Measurements from ENCODE around the gene CCNI. TPM values are rescaled to one million over a fixed set of nuclear protein-coding genes. Genes with fewer than 3 reads are reported as not detected.

The CCNI gene
- total RNA-seq, 1 experiment from 2014 or later = 105 TPM

DNA sequence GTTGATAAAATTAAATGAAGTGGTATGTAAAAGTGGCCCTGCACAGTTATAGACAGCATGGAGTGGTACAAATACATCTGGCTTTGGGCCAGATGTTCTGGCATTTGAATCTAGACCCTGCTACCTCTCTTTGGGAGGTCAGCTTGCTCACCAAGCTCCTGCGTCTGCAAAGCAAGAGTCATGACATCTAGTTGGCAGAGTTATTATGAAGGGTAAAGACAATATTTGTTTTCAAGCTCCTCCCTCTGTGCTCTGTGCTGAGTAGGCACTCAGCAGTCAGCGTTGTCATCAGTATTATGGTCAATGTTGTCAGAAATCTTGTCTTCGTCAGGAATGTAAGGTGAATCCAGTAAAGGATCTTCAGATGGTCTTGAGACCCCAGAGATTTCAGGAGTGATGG, 55.8 kb downstream of the CCNI start:
- H2AFZ ChIP-seq (ENCODE audit: low read length) = no peak overlapping the region
- H3K4me3 ChIP-seq (ENCODE audit: low read length) = no peak overlapping the region
- no peaks in the 10 kb centered on the region for H3K27me3 ChIP-seq (ENCODE audit: low read length)
- no peak overlapping the region for H3K4me2 ChIP-seq (ENCODE audit: low read depth, low read length, poor library complexity, severe bottlenecking)
- H4K20me1 ChIP-seq (ENCODE audit: insufficient read depth, low read depth, low read length) = no peaks in the 10 kb centered on the region
- H3K79me2 ChIP-seq (ENCODE audit: low read length) = no peaks in the 10 kb centered on the region
- no peak overlapping the region for H3K27ac ChIP-seq (ENCODE audit: low read length)
- H3K9me3 ChIP-seq (ENCODE audit: low read length) = no peaks in the 10 kb centered on the region
- H3K36me3 ChIP-seq (ENCODE audit: insufficient read depth, low read length) = no peaks in the 10 kb centered on the region; the same call in 1 of the 2 replicates
- no peaks in the 10 kb centered on the region for H3K4me1 ChIP-seq (ENCODE audit: low read length)
- H3K9ac ChIP-seq (ENCODE audit: low read length) = no peak overlapping the region
- H3K9me2 ChIP-seq (replicated peaks; ENCODE audit: insufficient read depth, low read length) = no peaks in the 10 kb centered on the region
- DNase-seq = no peak

DNA sequence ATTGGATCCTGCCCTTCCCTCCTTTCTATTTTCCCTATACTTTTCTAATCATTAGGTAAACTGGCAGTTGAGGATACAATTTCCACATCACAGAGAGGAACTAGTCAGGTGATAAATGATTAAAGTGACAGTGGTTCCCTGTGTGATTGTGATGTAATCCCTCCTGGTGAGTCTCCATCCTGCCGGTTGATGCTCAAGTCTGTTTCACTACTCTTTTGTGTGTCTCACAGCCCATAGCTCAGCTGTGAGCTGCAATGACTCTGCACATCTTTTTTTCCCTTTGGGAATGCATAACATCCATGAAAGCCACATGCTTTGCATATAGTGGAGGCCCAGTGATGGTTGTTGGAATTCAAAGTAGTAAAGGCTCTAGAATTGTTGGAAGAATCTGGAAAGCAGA, 60.4 kb downstream of the CCNI start:
- Histone ChIP-seq H3K4me2 (ENCODE audit: low read depth, low read length, poor library complexity, severe bottlenecking) (no peak overlapping the region), H3K9me2 (replicated peaks; ENCODE audit: insufficient read depth, low read length) (no peaks in the 10 kb centered on the region), H3K4me3 (ENCODE audit: low read length) (no peak overlapping the region)

DNA sequence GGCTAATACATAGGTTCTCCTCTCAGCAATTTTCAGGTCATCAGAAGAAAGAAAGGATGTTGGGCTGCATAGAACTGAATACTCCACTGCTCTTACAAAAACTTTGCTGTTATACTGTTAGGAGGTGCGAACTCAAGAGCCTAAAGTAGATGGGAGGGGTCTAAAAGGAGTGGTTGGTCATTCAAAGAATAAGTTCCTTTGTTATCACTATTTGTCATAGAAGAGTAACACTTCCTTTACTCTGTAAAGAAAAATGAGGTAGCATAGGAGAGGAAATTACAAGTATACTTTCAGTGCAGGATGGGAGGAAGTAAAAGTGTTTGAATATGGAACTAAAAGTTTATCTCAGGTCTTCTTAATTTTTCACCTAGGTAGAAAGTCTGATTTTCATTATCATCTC, 61.5 kb downstream of the CCNI start:
- Histone ChIP-seq H3K36me3 (ENCODE audit: insufficient read depth, low read length) (no peaks in the 10 kb centered on the region), H3K9ac (ENCODE audit: low read length) (no peak overlapping the region)

More for the DNA sequence above, 60.4 kb downstream of the CCNI start:
- Histone ChIP-seq H3K27ac (ENCODE audit: low read length) (no peak overlapping the region), H3K36me3 (ENCODE audit: insufficient read depth, low read length) (no peaks in the 10 kb centered on the region), H3K9me3 (ENCODE audit: low read length) (no peaks in the 10 kb centered on the region), H4K20me1 (ENCODE audit: insufficient read depth, low read depth, low read length) (no peaks in the 10 kb centered on the region), H3K79me2 (ENCODE audit: low read length) (no peaks in the 10 kb centered on the region), H3K27me3 (ENCODE audit: low read length) (no peaks in the 10 kb centered on the region), H2AFZ (ENCODE audit: low read length) (no peak overlapping the region), H3K4me1 (ENCODE audit: low read length) (no peaks in the 10 kb centered on the region), H3K9ac (ENCODE audit: low read length) (no peak overlapping the region)
- DNase-seq = no peak

GRCh38 chr4:77012726-77013125, 63.1 kb downstream of the CCNI start:
- no peak for DNase-seq
- no peaks in the 10 kb centered on the region for H4K20me1 ChIP-seq (ENCODE audit: insufficient read depth, low read depth, low read length)
- no peak overlapping the region for H3K27ac ChIP-seq (ENCODE audit: low read length)
- no peaks in the 10 kb centered on the region for H3K4me1 ChIP-seq (ENCODE audit: low read length)
- no peak overlapping the region for H3K9ac ChIP-seq (ENCODE audit: low read length)
- no peaks in the 10 kb centered on the region for H3K9me3 ChIP-seq (ENCODE audit: low read length)
- no peaks in the 10 kb centered on the region for H3K9me2 ChIP-seq (replicated peaks; ENCODE audit: insufficient read depth, low read length)
- H3K79me2 ChIP-seq (ENCODE audit: low read length) = no peaks in the 10 kb centered on the region
- H3K36me3 ChIP-seq (ENCODE audit: insufficient read depth, low read length) = no peaks in the 10 kb centered on the region
- no peaks in the 10 kb centered on the region for H3K27me3 ChIP-seq (ENCODE audit: low read length)
- H3K4me3 ChIP-seq (ENCODE audit: low read length) = no peak overlapping the region
- H2AFZ ChIP-seq (ENCODE audit: low read length) = no peak overlapping the region
- no peak overlapping the region for H3K4me2 ChIP-seq (ENCODE audit: low read depth, low read length, poor library complexity, severe bottlenecking)

More for the DNA sequence above, 61.5 kb downstream of the CCNI start:
- Histone ChIP-seq H3K4me2 (ENCODE audit: low read depth, low read length, poor library complexity, severe bottlenecking) (no peak overlapping the region), H3K9me2 (replicated peaks; ENCODE audit: insufficient read depth, low read length) (no peaks in the 10 kb centered on the region), H3K79me2 (ENCODE audit: low read length) (no peaks in the 10 kb centered on the region), H3K4me1 (ENCODE audit: low read length) (no peaks in the 10 kb centered on the region), H3K27me3 (ENCODE audit: low read length) (no peaks in the 10 kb centered on the region), H2AFZ (ENCODE audit: low read length) (no peak overlapping the region), H3K4me3 (ENCODE audit: low read length) (no peak overlapping the region), H3K27ac (ENCODE audit: low read length) (no peak overlapping the region), H4K20me1 (ENCODE audit: insufficient read depth, low read depth, low read length) (no peaks in the 10 kb centered on the region), H3K9me3 (ENCODE audit: low read length) (no peaks in the 10 kb centered on the region)
- no peak for DNase-seq

DNA sequence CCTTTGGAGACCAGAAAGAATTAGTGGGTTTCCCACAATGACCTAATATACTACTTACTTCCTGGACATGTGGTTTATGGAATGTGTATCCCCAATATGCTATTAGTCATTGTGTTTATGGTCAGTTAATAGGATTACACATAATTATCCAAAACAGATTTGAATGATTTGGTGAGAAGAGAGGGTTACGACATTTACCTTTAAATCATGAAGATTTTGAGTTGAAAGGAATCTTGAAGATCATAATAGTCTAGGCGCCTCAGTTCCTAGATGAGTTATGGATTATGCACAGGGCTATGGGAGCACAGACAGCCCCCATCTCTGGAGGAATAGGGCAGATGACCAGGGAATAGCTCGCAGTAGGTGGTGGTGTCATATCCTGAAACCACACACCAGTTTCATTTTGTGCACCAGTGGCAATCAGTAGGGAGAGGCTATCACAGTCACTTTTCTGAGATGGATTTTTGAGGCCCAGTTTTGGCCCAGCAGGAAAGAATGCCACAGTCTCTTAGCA, 64.9 kb downstream of the CCNI start:
- no peak for DNase-seq
- no peaks in the 10 kb centered on the region for H3K27me3 ChIP-seq (ENCODE audit: low read length)
- no peak overlapping the region for H3K9ac ChIP-seq (ENCODE audit: low read length)
- H3K36me3 ChIP-seq (ENCODE audit: insufficient read depth, low read length) = 0 out of 2 replicates have a peak, but pooled peaks cover 2% of the 10 kb centered on the region
- no peak overlapping the region for H3K4me3 ChIP-seq (ENCODE audit: low read length)
- H3K27ac ChIP-seq (ENCODE audit: low read length) = no peak overlapping the region
- no peak overlapping the region for H3K4me2 ChIP-seq (ENCODE audit: low read depth, low read length, poor library complexity, severe bottlenecking)
- no peaks in the 10 kb centered on the region for H3K4me1 ChIP-seq (ENCODE audit: low read length)
- H2AFZ ChIP-seq (ENCODE audit: low read length) = no peak overlapping the region
- H3K9me3 ChIP-seq (ENCODE audit: low read length) = no peaks in the 10 kb centered on the region
- H3K79me2 ChIP-seq (ENCODE audit: low read length) = no peaks in the 10 kb centered on the region
- H3K9me2 ChIP-seq (replicated peaks; ENCODE audit: insufficient read depth, low read length) = no peaks in the 10 kb centered on the region
- no peaks in the 10 kb centered on the region for H4K20me1 ChIP-seq (ENCODE audit: insufficient read depth, low read depth, low read length)

GRCh38 chr4:77009511-77010115, 66.2 kb downstream of the CCNI start:
- Histone ChIP-seq H3K9ac (ENCODE audit: low read length) (no peak overlapping the region), H3K36me3 (ENCODE audit: insufficient read depth, low read length) (0 out of 2 replicates have a peak, but pooled peaks cover 2% of the 10 kb centered on the region), H3K4me1 (ENCODE audit: low read length) (no peaks in the 10 kb centered on the region), H3K4me2 (ENCODE audit: low read depth, low read length, poor library complexity, severe bottlenecking) (no peak overlapping the region), H3K79me2 (ENCODE audit: low read length) (no peaks in the 10 kb centered on the region), H3K9me2 (replicated peaks; ENCODE audit: insufficient read depth, low read length) (no peaks in the 10 kb centered on the region), H3K27me3 (ENCODE audit: low read length) (no peaks in the 10 kb centered on the region), H2AFZ (ENCODE audit: low read length) (no peak overlapping the region), H3K4me3 (ENCODE audit: low read length) (no peak overlapping the region), H3K9me3 (ENCODE audit: low read length) (no peaks in the 10 kb centered on the region), H4K20me1 (ENCODE audit: insufficient read depth, low read depth, low read length) (no peaks in the 10 kb centered on the region), H3K27ac (ENCODE audit: low read length) (no peak overlapping the region)
- DNase-seq = no peak

- Histone ChIP-seq H3K9ac (ENCODE audit: low read length) (no peak overlapping the region), H3K36me3 (ENCODE audit: insufficient read depth, low read length) (0 out of 2 replicates have a peak, but pooled peaks cover 2% of the 10 kb centered on the region), H2AFZ (ENCODE audit: low read length) (no peak overlapping the region), H3K9me2 (replicated peaks; ENCODE audit: insufficient read depth, low read length) (no peaks in the 10 kb centered on the region), H3K27ac (ENCODE audit: low read length) (no peak overlapping the region), H3K4me3 (ENCODE audit: low read length) (no peak overlapping the region), H3K27me3 (ENCODE audit: low read length) (no peaks in the 10 kb centered on the region), H3K4me2 (ENCODE audit: low read depth, low read length, poor library complexity, severe bottlenecking) (no peak overlapping the region), H3K79me2 (ENCODE audit: low read length) (no peaks in the 10 kb centered on the region), H3K4me1 (ENCODE audit: low read length) (no peaks in the 10 kb centered on the region), H3K9me3 (ENCODE audit: low read length) (no peaks in the 10 kb centered on the region), H4K20me1 (ENCODE audit: insufficient read depth, low read depth, low read length) (no peaks in the 10 kb centered on the region)
- no peak for DNase-seq
Observed at GRCh38 chr4:77007358-77008230, 68.2 kb downstream of the CCNI start.

DNA sequence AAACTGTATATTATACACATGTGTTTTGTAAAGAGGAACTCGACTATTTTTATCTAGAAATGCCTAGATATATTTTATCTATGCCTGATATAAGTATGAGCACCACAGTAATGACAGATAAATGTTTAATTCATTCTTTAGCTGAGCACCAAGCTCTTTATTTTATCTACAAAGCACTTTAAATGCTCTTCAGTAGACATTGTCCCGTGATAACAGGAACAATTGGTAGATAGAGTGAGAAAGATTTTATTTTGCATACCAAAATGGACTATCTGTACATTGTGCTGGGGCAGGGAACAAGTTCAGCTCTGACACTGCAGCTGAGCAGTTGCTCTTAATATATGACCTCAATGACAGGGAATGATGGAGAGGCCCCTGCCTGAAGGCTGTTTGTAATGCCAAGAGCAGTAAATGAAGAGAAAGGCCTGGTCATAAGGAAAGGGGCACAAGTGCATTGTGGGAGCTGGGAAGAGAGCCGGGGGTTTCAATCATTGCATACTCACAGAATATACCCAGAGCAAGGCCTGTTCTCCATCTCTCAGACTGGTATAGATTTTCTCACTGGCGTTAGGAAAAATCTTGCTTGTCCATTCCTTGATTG, 68.9 kb downstream of the CCNI start:
- Histone ChIP-seq H3K27me3 (ENCODE audit: low read length) (no peaks in the 10 kb centered on the region), H2AFZ (ENCODE audit: low read length) (no peak overlapping the region), H4K20me1 (ENCODE audit: insufficient read depth, low read depth, low read length) (no peaks in the 10 kb centered on the region), H3K4me2 (ENCODE audit: low read depth, low read length, poor library complexity, severe bottlenecking) (no peak overlapping the region), H3K4me3 (ENCODE audit: low read length) (no peak overlapping the region), H3K4me1 (ENCODE audit: low read length) (no peaks in the 10 kb centered on the region), H3K9me3 (ENCODE audit: low read length) (no peaks in the 10 kb centered on the region), H3K27ac (ENCODE audit: low read length) (no peak overlapping the region), H3K9ac (ENCODE audit: low read length) (no peak overlapping the region), H3K79me2 (ENCODE audit: low read length) (no peaks in the 10 kb centered on the region), H3K9me2 (replicated peaks; ENCODE audit: insufficient read depth, low read length) (no peaks in the 10 kb centered on the region), H3K36me3 (ENCODE audit: insufficient read depth, low read length) (0 out of 2 replicates have a peak, but pooled peaks cover 2% of the 10 kb centered on the region)
- no peak for DNase-seq

All from Karpas-422 (cell line).